Epithelial cell of proximal tubule (primary cell): ENCODE measurements around the gene CELF4. TPM values are rescaled to one million over a fixed set of nuclear protein-coding genes. Genes with fewer than 3 reads are reported as not detected.

Source experiments
- DNase-seq: peaks from one replicate; pipeline ENCODE4 v3.0.0-alpha.2; 2011; ENCODE audit warnings: low read depth
- H3K4me3 ChIP-seq: 2 replicates; pipeline ENCODE4 v1.5.1; 2011; ENCODE audit warnings: low read depth, mild to moderate bottlenecking, low read length
- total RNA-seq: library from RNA; depleted of rRNA; stranded (reverse); fragments of >200 nt; gene quantifications from 2 replicates; pipeline ENCODE4 v1.2.3, GENCODE V29; 2015
- TF ChIP-seq, protein P1 (sequence below): conservative IDR thresholded peaks from 2 replicates; pipeline ENCODE4 v1.5.1; 2012; ENCODE audit warnings: low read depth, mild to moderate bottlenecking, low read length

CELF4 gene
- total RNA-seq, 1 donor from 2014 or later, result not detected

- no peak for DNase-seq
- H3K4me3 ChIP-seq, result no peak overlapping the region
- TF ChIP-seq, protein P1, sequence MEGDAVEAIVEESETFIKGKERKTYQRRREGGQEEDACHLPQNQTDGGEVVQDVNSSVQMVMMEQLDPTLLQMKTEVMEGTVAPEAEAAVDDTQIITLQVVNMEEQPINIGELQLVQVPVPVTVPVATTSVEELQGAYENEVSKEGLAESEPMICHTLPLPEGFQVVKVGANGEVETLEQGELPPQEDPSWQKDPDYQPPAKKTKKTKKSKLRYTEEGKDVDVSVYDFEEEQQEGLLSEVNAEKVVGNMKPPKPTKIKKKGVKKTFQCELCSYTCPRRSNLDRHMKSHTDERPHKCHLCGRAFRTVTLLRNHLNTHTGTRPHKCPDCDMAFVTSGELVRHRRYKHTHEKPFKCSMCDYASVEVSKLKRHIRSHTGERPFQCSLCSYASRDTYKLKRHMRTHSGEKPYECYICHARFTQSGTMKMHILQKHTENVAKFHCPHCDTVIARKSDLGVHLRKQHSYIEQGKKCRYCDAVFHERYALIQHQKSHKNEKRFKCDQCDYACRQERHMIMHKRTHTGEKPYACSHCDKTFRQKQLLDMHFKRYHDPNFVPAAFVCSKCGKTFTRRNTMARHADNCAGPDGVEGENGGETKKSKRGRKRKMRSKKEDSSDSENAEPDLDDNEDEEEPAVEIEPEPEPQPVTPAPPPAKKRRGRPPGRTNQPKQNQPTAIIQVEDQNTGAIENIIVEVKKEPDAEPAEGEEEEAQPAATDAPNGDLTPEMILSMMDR, result no peak
Observed at GRCh38 chr18:37398248-37398920, 167.2 kb downstream of the CELF4 start.

GRCh38 chr18:37397814-37398213 lies 167.8 kb downstream of the CELF4 start:
- TF ChIP-seq, protein P1, result no peak
- no peak overlapping the region for H3K4me3 ChIP-seq
- no peak for DNase-seq

- no peak for DNase-seq
- TF ChIP-seq, protein P1, result no peak
- H3K4me3 ChIP-seq, result no peak overlapping the region
Observed at GRCh38 chr18:37396971-37397720, 168.5 kb downstream of the CELF4 start.

DNA sequence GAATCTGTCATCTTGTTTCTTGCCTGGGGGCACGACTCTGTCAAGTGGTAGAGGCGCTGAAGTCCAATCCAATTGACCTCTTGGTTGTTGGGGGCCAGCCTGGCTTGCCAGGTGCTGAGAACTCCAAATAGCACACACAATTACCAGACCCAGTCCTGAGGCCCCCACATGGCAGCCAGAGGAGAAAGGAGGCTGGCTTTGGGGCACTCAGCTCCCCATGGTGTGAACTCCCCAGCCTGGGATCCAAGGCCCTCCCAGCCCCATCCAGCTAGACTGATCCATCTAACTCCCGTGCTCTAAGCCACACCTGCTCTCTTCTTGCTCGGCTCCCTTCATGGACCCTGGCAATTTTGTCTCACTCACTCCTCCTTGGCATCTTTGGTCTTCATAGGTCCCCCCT lies 170.0 kb downstream of the CELF4 start:
- no peak overlapping the region for H3K4me3 ChIP-seq
- TF ChIP-seq, protein P1, result no peak
- DNase-seq, result no peak

DNA sequence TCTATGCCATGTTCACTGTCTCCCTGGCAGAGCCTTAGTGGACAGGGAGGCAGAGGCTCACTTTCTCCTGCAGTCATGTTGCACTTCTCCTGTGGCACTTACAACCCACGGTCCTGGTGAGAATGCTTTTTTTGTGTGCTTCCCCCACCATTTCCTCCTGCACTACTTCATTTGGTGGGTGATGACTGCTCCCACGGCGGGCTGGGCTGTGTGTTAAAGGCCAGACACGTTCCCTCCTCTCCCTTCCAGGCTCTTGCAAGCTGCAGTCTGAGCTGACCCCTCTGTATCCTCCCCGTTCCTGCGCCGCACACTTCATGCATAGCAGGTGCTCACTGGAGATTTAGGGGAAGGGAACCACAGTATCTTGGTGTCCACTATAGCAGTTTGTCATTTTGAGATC lies 170.5 kb downstream of the CELF4 start:
- TF ChIP-seq, protein P1, result no peak
- H3K4me3 ChIP-seq, result no peak overlapping the region
- DNase-seq, result no peak

DNA sequence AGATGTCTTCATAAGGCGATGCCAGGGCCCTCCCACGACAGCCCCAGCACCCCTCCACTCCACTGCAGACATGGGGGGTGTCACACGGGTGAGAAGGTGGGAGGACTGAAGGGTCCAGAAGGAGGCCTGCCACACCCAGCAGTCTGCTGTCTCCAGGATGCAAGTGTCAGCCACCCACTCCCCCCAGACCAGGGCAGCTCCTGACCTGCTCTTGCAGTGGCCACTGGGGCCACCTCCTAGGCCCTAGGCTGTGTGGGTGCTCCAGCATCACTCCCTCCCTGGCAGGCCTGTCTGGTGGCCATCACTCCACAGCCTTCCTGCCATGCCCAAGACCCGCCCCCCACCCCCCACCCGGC lies 171.0 kb downstream of the CELF4 start:
- TF ChIP-seq, protein P1, result no peak
- peak overlapping the region; percentile 32 for H3K4me3 ChIP-seq
- no peak for DNase-seq
